A549 (cell line): ENCODE measurements around the gene PTBP1. TPM values are rescaled to one million over a fixed set of nuclear protein-coding genes. Genes with fewer than 3 reads are reported as not detected.

ENCODE experiments used
- ATAC-seq, 2 experiments: fragments of 200-7000 bp in 1 of 2; fragments of >200 bp in 1 of 2; cut with Nextera tagmentation in 1 of 2; cut with Tn5 transposase in 1 of 2; 3 replicates each; pipeline versions ENCODE4 v1.8.0 to v1.9.1; 2018 to 2020; ENCODE audit warnings: mild to moderate bottlenecking in 1 of 2, moderate library complexity in 1 of 2
- CTCF ChIA-PET: fragments of 300-600 bp; sonication (Branson Sonifier 250); formaldehyde crosslinking; extraction: SDS; loops from one replicate; lab custom pipeline; 2021; ENCODE audit warnings: antibody characterized with exemption, inconsistent platforms; lab: Yijun Ruan, JAX
- POLR2A ChIA-PET: fragments of 350-600 bp; formaldehyde crosslinking; extraction: SDS; loops from one replicate; lab custom pipeline; 2021; ENCODE audit warnings: antibody characterized with exemption, inconsistent platforms; lab: Yijun Ruan, JAX
- DNase-seq, 2 experiments: peaks; one replicate each; pipeline versions ENCODE4 v3.0.0 to v3.0.0-alpha.2; 2011 to 2016; ENCODE audit warnings: low read depth in 1 of 2, low spot score in 1 of 2
- FAIRE-seq: peaks from 2 replicates; lab custom pipeline; 2011; peaks lifted over from hg19 to GRCh38; lab: Jason Lieb, UNC
- H3K27ac ChIP-seq, 2 experiments: fragments of >200 bp; sonication (Bioruptor Twin); formaldehyde crosslinking; 3 replicates each; pipeline ENCODE4 v1.5.1; 2016 to 2017
- H3K4me1 ChIP-seq: fragments of >200 bp; sonication (Bioruptor Twin); formaldehyde crosslinking; 3 replicates; pipeline ENCODE4 v1.6.1; 2016
- H3K4me2 ChIP-seq: fragments of >200 bp; sonication (Bioruptor Twin); formaldehyde crosslinking; 3 replicates; pipeline ENCODE4 v1.6.1; 2016
- H3K4me3 ChIP-seq: fragments of >200 bp; sonication (Bioruptor Twin); formaldehyde crosslinking; 3 replicates; pipeline ENCODE4 v1.5.1; 2016
- H3K9me3 ChIP-seq: fragments of >200 bp; sonication (Bioruptor Twin); formaldehyde crosslinking; 3 replicates; pipeline ENCODE4 v1.6.1; 2016
- CEBPB ChIP-seq, 2 experiments: fragments of >200 bp in 1 of 2; sonication (Bioruptor Twin) in 1 of 2; formaldehyde crosslinking in 1 of 2; IDR thresholded peaks; 2 replicates each; pipeline ENCODE4 v1.6.1; 2012 to 2016
- CHD2 ChIP-seq: fragments of 150-350 bp; IDR thresholded peaks from 2 replicates; pipeline ENCODE4 v1.6.1; 2014; ENCODE audit warnings: low read length; ENCODE audit not compliant: partially characterized antibody
- EHMT2 ChIP-seq: fragments of 200-600 bp; sonication (generic); IDR thresholded peaks from 2 replicates; pipeline ENCODE4 v1.6.1; 2016; ENCODE audit warnings: antibody characterized with exemption, low read depth, mild to moderate bottlenecking, moderate library complexity
- EP300 ChIP-seq, 2 experiments: fragments of >200 bp; sonication (Bioruptor Twin); formaldehyde crosslinking; IDR thresholded peaks; 2 replicates in 1 of 2; 3 replicates in 1 of 2; pipeline ENCODE4 v1.6.1; 2016 to 2017
- FOSB ChIP-seq: fragments of 250-450 bp; sonication (Bioruptor Pico); IDR thresholded peaks from 2 replicates; pipeline ENCODE4 v1.5.0; 2020; ENCODE audit warnings: mild to moderate bottlenecking, moderate library complexity
- FOSL2 ChIP-seq, 2 experiments: fragments of 450-650 bp in 1 of 2; fragments of >200 bp in 1 of 2; sonication (Bioruptor Twin) in 1 of 2; formaldehyde crosslinking; IDR thresholded peaks; 2 replicates each; pipeline versions ENCODE4 v1.5.0 to v1.6.1; 2016 to 2020; ENCODE audit warnings: mild to moderate bottlenecking in 1 of 2, moderate library complexity in 1 of 2
- FOXS1 ChIP-seq: fragments of 250-450 bp; sonication (Bioruptor Pico); IDR thresholded peaks from 2 replicates; pipeline ENCODE4 v1.5.0; 2020; ENCODE audit warnings: mild to moderate bottlenecking, moderate library complexity
- HEYL ChIP-seq: fragments of 250-450 bp; sonication (Bioruptor Pico); IDR thresholded peaks from 2 replicates; pipeline ENCODE4 v1.8.0; 2021; ENCODE audit warnings: mild to moderate bottlenecking, moderate library complexity
- MAZ ChIP-seq: fragments of 150-350 bp; IDR thresholded peaks from 2 replicates; pipeline ENCODE4 v1.6.1; 2014; ENCODE audit warnings: antibody characterized with exemption, low read depth, low read length, borderline replicate concordance
- NPAS2 ChIP-seq: fragments of 250-450 bp; sonication (Bioruptor Pico); IDR thresholded peaks from 2 replicates; pipeline ENCODE4 v1.8.0; 2022; ENCODE audit warnings: mild to moderate bottlenecking, moderate library complexity, borderline replicate concordance
- NR3C1 ChIP-seq: fragments of >200 bp; sonication (Bioruptor Twin); formaldehyde crosslinking; IDR thresholded peaks from 3 replicates; pipeline ENCODE4 v1.6.1; 2017
- PBX3 ChIP-seq: IDR thresholded peaks from 2 replicates; pipeline ENCODE4 v1.6.1; 2012
- PHF8 ChIP-seq: fragments of 200-600 bp; sonication (generic); IDR thresholded peaks from 2 replicates; pipeline ENCODE4 v1.6.1; 2016; ENCODE audit warnings: low read depth, mild to moderate bottlenecking, antibody characterized with exemption, moderate library complexity, borderline replicate concordance
- POLR2AphosphoS2 ChIP-seq: conservative IDR thresholded peaks from 2 replicates; pipeline ENCODE4 v1.6.1; 2012; ENCODE audit warnings: low read length, improper control_type of control experiment, inconsistent platforms
- RAD21 ChIP-seq, 2 experiments: fragments of >200 bp in 1 of 2; sonication (Bioruptor Twin) in 1 of 2; formaldehyde crosslinking in 1 of 2; IDR thresholded peaks in 1 of 2; conservative IDR thresholded peaks in 1 of 2; 2 replicates in 1 of 2; 3 replicates in 1 of 2; pipeline ENCODE4 v1.6.1; 2012 to 2018; ENCODE audit warnings: inconsistent platforms in 1 of 2
- REST ChIP-seq: fragments of 200-600 bp; sonication (generic); IDR thresholded peaks from 2 replicates; pipeline ENCODE4 v1.6.1; 2016; ENCODE audit warnings: antibody characterized with exemption, mild to moderate bottlenecking, moderate library complexity
- RFX5 ChIP-seq: fragments of 450-650 bp; IDR thresholded peaks from 2 replicates; pipeline ENCODE4 v1.7.1; 2014; ENCODE audit warnings: antibody characterized with exemption, mild to moderate bottlenecking, moderate library complexity
- RNF2 ChIP-seq: fragments of 200-600 bp; sonication (generic); IDR thresholded peaks from 2 replicates; pipeline ENCODE4 v1.6.1; 2016; ENCODE audit warnings: low read depth, mild to moderate bottlenecking, antibody characterized with exemption, moderate library complexity, borderline replicate concordance
- SREBF2 ChIP-seq: fragments of 450-650 bp; IDR thresholded peaks from 2 replicates; pipeline ENCODE4 v1.6.1; 2014; ENCODE audit warnings: mild to moderate bottlenecking, moderate library complexity
- TP53 ChIP-seq: fragments of 250-450 bp; sonication (Bioruptor Pico); IDR thresholded peaks from 2 replicates; pipeline ENCODE4 v1.5.0; 2021; ENCODE audit warnings: mild to moderate bottlenecking, moderate library complexity
- ZC3H11A ChIP-seq: fragments of 450-650 bp; IDR thresholded peaks from 2 replicates; pipeline ENCODE4 v1.6.1; 2014; ENCODE audit warnings: antibody characterized with exemption, mild to moderate bottlenecking
- ZFP36 ChIP-seq: fragments of 450-650 bp; IDR thresholded peaks from 2 replicates; pipeline ENCODE4 v1.6.1; 2014; ENCODE audit warnings: borderline replicate concordance; ENCODE audit not compliant: partially characterized antibody
- WGBS: methylation state at CpG from one replicate; pipeline ENCODE4 v1.1.6; 2017; ENCODE audit errors: missing lambda C conversion rate; 5-methylcytosine and 5-hydroxymethylcytosine counted together
- polyA plus RNA-seq, 4 experiments: library from polyadenylated mRNA; depleted of rRNA in 3 of 4; stranded (reverse); fragments of >200 nt; fragmentation: RNase III in 1 of 4; extraction: RNeasy Plus Mini Kit Qiagen cat#74134 plus additional on column Dnase treatment in 1 of 4; gene quantifications; 2 replicates in 3 of 4; 3 replicates in 1 of 4; pipeline ENCODE4 v1.2.3, GENCODE V29; 2011 to 2017
- TF ChIP-seq, protein P1 (sequence below): IDR thresholded peaks from 2 replicates; pipeline ENCODE4 v1.6.1; 2012; ENCODE audit warnings: low read depth, borderline replicate concordance

PTBP1 gene
- polyA plus RNA-seq, 2 of the 4 experiments (the other 2 are of a cell fraction), result 144 to 264 TPM

- Histone ChIP-seq H3K4me3 (peak overlapping the region; percentile 47; the same call in 1 of the 3 replicates), H3K27ac (peak overlapping the region in 1 of 2 experiments; percentile 85; a peak in 4 of 6 replicates), H3K4me1 (peaks cover 9% of the 10 kb centered on the region; the same call in 1 of the 3 replicates), H3K4me2 (peak overlapping the region; percentile 99), H3K9me3 (no peaks in the 10 kb centered on the region)
- POLR2A ChIA-PET, result no interaction called here
- no peak for DNase-seq
- CTCF ChIA-PET, result interaction anchor here (1.0 to 1.2 kb wide), 2 partner anchors 12 to 14 kb away, joined by 3 to 5 read pairs; no protein-coding TSS in a partner anchor
- ATAC-seq, result no peak
- TF ChIP-seq TP53 (no peak), PBX3 (no peak), FOXS1 (no peak), NPAS2 (CRISPR knock-in tag) (no peak), REST (no peak), FOSL2 (IDR thresholded peaks at IDR 0.05) (no peak), FOSL2 (CRISPR knock-in tag; IDR thresholded peaks at IDR 0.05) (no peak)
- FAIRE-seq, result no peak
- WGBS, result 37% methylated on average over 11 of the region's 11 CpGs
These were observed 47.3 kb downstream of the PTBP1 start for GRCh38 chr19:844546-844971.

GRCh38 chr19:845707-846521, 48.7 kb downstream of the PTBP1 start:
- Histone ChIP-seq H3K4me3 (no peak overlapping the region), H3K27ac (no peak overlapping the region), H3K4me2 (no peak overlapping the region), H3K4me1 (peaks cover 16% of the 10 kb centered on the region), H3K9me3 (no peaks in the 10 kb centered on the region)
- TF ChIP-seq ZFP36, result no peak
- TF ChIP-seq MAZ, result no peak
- TF ChIP-seq CHD2, result no peak
- no peak for TF ChIP-seq NR3C1
- no peak for TF ChIP-seq PBX3
- no peak for TF ChIP-seq SREBF2
- no peak for TF ChIP-seq FOSB (CRISPR knock-in tag)
- TF ChIP-seq RAD21 (conservative IDR thresholded peaks at IDR 0.05 in 1 of 2, IDR thresholded peaks at IDR 0.05 in 1 of 2), result no peak
- no peak for TF ChIP-seq EP300 (IDR thresholded peaks at IDR 0.05)
- TF ChIP-seq, protein P1, sequence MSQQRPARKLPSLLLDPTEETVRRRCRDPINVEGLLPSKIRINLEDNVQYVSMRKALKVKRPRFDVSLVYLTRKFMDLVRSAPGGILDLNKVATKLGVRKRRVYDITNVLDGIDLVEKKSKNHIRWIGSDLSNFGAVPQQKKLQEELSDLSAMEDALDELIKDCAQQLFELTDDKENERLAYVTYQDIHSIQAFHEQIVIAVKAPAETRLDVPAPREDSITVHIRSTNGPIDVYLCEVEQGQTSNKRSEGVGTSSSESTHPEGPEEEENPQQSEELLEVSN, result no peak
- no peak for TF ChIP-seq ZC3H11A
- no peak for TF ChIP-seq POLR2AphosphoS2
- no peak for TF ChIP-seq RNF2
- TF ChIP-seq PHF8, result no peak
- no peak for TF ChIP-seq RFX5
- TF ChIP-seq CEBPB (IDR thresholded peaks at IDR 0.05), result no peak
- no peak for TF ChIP-seq HEYL (CRISPR knock-in tag)
- no peak for TF ChIP-seq EHMT2
- DNase-seq (no peak), FAIRE-seq (no peak), ATAC-seq (no peak)
- 74% methylated on average over 28 of the region's 37 CpGs for WGBS
- POLR2A ChIA-PET, result no interaction called here
- CTCF ChIA-PET, result interaction anchor here (1.2 to 1.3 kb wide), 3 partner anchors 10 to 76 kb away, joined by 3 to 4 read pairs (median 4); no protein-coding TSS in a partner anchor
